Stimulated activated CD4-positive, alpha-beta T cell treated with anti-CD3 and anti-CD28 coated beads, Interleukin-12 subunit alpha, Interleukin-12 subunit beta, amount 100 ng/mL, for 4 hours (primary cell): ENCODE results near the gene KRT10.
"Not testable (repeated sequence)": the region's sequence is repeated elsewhere in the genome, so short reads cannot be mapped to it uniquely, and the experiment has no call there.

Source experiments
- DNase-seq: peaks from one replicate; pipeline ENCODE4 v3.0.0-alpha.2; 2020

The KRT10 gene

DNA sequence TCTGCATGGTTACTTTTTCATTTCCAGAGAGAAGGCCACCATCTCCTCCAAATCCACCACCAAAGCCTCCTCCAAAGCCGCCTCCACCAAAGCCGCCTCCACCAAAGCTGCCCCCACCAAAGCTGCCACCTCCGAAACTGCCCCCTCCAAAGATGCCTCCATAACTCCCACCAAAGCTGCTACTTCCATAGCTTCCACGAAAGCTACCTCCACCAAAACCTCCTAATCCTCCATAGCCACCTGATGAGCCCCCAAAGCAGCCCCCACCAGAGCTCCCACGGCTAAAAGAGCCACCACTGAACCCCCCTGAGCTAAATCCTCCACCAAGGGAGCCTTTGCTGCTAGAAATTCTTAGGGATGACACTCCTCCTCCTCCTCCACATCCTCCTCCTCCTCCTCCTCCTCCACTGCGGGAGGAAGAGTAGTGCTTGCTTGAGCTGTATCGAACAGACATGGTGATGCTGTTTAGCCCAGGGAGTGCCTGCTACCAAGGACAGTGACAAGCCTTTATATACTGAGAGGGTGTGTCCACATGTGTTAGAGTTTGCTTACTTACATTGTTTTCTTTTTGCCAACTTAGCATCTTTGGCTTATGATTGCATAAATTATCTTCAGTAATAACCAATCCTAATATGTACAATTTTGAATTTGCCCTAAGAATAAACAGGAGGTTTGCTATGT lies at the start of gene KRT10:
Gene KRT10 (minus strand): TSS at position 483 of the 681 bp plus-strand sequence. CDS start 29 bp downstream, at position 454.
- no peak for DNase-seq

DNA sequence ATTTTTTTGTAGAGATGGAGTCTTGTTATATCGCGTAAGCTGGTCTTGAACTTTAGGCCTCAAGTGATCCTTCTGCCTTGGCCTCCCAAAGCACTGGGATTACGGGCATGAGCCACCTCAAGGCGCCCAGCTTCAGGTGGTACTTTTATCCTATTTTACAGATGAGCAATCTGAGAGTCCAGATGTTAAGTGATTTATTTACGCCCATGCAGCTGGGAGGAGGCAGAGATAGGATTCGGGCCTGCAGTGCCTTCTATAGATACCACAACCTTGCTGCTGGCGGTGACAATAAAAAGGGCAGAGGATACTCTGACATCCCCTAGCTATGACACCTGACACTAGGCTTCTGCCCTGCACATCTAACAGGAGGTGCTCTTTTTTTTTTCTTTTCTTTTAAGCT lies 48.9 kb upstream of the KRT10 start:
- no peak for DNase-seq

GRCh38 chr17:40870136-40870535 lies 47.7 kb upstream of the KRT10 start:
- no peak for DNase-seq

DNA sequence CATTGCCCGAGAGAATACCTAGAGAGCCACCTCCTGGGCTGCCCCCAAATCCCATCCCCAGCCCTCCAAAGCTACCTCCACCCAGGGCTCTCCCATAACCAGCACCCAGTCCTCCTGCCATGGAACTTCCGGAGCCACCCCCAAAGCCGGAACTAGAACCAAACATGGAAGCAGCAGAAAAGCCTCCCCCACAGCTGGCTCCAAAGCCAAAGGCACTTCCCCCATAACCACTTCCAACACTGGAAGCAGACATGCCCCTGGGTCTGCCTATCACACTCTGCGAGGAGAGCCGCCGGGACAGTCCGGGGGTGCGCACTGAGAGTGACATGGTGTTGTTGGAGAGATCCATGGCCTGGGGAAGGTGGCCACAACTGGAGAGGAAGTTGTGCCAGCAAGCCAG lies 44.4 kb upstream of the KRT10 start, which contains the start of gene KRT12:
Gene KRT12 (minus strand): TSS at position 386 of the 400 bp plus-strand sequence. CDS start 37 bp downstream, at position 349.
- DNase-seq, result no peak

GRCh38 chr17:40864661-40865390 lies 42.4 kb upstream of the KRT10 start:
- no peak for DNase-seq

GRCh38 chr17:40862985-40863733 lies 40.7 kb upstream of the KRT10 start:
- DNase-seq, result peak; percentile 2

GRCh38 chr17:40859536-40859935 lies 37.1 kb upstream of the KRT10 start:
- no peak for DNase-seq

GRCh38 chr17:40858667-40859066 lies 36.3 kb upstream of the KRT10 start:
- DNase-seq, result not testable (repeated sequence)

- no peak for DNase-seq
Observed at GRCh38 chr17:40857535-40857934, 35.1 kb upstream of the KRT10 start.

DNA sequence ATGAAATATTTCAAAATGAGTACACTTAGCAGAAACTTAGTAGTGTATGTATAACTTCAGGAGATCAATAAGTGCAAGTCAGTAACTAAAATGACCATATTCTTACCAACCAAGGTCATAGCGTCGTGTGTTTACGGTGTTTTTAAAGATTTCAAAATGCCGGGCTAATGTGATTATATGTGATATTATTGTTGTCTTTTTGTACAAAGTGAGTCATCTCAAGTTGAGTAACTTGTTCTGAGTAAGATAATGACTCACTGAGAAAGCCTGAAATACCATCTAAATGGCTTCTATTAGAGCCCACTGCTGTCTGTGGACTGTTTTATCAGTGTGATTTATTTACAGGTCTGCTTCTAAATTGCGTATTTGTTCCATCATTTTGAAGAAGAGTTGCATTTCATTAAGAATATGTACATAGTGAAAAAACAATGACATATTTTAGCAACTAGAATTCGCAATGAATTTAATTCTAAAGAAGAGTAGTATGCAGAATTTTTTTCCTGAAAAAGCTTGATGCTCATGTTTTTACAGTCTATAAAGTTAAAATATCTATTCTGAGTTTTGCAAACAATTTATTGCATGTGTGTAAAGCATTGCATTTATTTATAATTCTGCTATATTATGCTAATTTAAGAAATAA lies 31.9 kb upstream of the KRT10 start:
- DNase-seq, result no peak

GRCh38 chr17:40852364-40852763 lies 29.9 kb upstream of the KRT10 start:
- DNase-seq, result no peak

DNA sequence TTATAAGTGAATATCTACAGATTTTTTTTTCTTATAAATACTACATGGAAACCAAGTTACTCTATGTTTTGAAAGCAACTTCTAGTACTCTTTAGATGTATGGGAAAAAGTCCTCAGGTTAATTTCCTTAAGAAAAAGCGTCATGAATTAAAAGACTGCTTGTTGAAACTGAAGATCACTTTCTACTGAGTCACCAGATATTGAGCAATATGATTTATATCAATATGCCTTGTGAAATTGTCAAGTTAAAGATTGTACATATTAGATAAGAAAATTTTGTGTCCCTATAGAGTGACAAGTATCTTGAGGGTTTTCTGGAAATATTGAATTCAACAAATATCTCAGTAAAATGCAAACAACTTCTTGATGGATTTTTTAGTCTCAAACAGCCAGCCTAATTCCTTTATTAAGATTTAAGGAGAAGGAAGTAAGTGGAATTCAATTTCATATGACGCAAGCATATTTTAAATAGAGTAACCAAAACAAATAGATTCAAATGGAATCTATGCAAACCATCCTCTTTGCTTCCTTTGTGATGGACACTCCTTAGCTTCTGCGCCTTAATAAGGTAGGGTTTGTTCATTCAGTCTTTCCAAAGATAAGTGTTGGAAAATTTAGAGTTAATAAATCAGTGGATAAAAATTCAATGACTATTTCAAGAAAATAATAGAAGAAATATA lies 28.0 kb upstream of the KRT10 start:
- DNase-seq, result no peak

DNA sequence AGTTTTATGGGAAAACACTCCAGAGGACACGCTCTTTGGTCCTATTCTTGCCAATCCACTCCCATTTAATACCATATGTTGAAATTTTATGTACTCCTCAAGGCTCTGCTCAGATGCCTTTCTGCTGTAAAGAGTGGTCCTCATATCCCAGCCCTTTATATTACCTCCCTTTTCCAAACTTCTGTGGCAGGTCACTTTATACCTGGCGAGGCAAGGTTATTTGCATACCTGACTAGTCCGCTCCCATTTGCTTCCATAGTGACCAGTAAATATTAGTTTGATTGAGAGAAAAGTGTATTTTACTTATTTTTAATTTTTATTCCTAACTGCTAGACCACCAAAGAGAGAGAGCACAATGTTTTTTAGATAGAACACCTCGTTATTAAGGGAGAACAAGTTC lies 27.3 kb upstream of the KRT10 start:
- no peak for DNase-seq

- DNase-seq, result no peak
Observed at GRCh38 chr17:40848583-40849235, 26.3 kb upstream of the KRT10 start.

GRCh38 chr17:40846515-40847144 lies 24.2 kb upstream of the KRT10 start:
- no peak for DNase-seq

DNA sequence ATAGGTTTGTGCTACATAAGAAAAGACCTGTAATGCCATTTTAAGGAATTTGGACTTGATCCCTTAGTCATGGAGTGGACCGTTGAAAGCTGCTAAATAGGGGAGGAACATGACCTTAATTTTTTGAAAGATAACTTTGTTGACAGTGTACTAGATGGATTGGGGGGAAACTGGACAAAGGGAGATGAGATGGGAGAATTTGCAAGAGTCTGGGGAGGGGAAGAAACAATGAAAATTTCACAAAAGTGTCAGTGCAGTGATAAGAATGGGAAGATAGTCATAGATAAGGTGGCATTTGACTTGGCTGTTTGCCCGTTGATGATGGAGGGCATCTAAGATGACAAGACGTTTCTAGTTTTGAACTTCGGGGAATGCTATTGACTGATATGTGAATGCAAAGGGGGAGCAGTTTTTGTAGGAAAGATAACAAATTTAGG lies 22.3 kb upstream of the KRT10 start:
- no peak for DNase-seq

- no peak for DNase-seq
Observed at GRCh38 chr17:40843242-40843641, 20.8 kb upstream of the KRT10 start.

DNA sequence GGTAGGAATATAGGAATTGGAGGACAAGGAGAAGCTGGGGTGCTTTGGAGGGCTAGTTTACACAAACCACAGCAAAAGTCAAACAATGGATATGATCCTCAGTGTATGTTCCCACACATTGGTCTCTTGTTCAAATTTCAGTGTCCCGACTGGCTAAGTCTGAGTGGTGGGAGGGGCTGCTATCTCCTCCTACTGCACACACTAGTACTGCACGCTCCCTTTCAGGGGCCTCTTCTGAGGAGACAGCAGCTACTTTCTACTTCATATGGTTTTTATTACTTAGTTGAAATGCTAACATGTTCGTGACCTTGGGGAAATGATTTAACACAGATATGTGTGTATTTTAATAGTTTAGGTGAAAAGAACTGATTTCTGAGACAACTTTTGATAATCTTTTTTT lies 18.8 kb upstream of the KRT10 start:
- no peak for DNase-seq

DNA sequence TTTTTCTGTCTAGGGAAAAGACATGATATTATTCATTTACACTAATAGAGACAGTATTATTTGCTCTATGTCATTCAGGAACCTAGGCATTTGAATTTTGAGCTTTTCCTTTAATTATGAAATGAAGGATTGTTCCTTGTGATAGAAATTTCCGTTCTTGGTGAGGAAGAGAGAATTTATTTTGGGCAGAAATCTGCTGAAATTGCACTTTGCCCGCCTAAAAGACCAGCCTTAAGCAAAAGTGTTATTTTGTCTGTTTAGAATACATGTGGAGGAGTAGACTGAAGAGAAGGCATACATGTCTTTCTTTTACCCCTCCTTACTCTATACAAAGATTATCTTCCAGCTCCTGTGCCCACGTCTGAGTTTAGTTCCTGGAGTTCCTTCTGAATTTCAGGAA lies 16.8 kb upstream of the KRT10 start:
- no peak for DNase-seq

GRCh38 chr17:40836020-40836419 lies 13.6 kb upstream of the KRT10 start:
- no peak for DNase-seq

GRCh38 chr17:40833882-40834281 lies 11.5 kb upstream of the KRT10 start:
- DNase-seq, result no peak

DNA sequence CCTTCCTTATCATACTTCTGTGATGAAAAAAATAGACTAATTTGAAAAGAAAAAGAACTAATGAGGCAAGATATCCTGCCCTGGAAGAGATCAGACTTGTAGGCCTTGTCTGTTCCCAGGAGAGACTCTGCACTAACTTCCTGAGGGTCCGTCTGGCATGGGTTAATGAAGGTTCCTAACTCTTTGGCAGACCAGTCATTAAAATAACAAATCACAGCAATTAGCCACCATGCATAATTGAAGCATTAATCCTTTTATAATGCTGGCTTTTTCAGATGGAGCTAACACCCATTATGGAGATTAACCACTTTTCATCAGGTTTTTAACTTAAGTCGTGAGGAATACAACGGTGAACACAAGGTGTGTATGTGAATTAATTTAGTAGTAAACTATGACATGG lies 10.4 kb upstream of the KRT10 start:
- DNase-seq, result no peak
